ENCODE measurements around the gene DCTN1.
"Not testable (repeated sequence)": the region's sequence is repeated elsewhere in the genome, so short reads cannot be mapped to it uniquely, and the experiment has no call there.

DCTN1 gene

DNA sequence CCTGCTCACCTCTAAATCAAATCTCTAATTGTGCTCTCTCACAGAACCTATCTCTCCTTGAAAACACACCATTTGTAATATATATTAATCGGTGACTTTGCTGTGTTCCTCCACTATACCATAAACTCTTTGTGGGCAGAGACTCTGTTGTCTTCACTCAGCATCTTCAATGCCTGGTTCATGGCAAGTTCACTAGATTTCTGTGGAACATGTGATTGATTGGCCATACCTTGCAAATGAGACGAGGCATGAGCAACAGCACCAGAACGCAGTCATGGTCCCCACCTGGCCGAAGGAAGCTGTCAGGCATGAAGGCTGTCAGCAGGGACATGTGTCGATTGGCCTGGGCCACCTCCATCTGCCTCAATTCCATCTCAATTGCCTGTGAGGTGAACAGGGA lies 11.6 kb downstream of the DCTN1 start:
- FAIRE-seq: no peak

- no peak for FAIRE-seq
Measured at GRCh38 chr2:74367789-74368188, 12.3 kb downstream of the DCTN1 start.

- no peak for FAIRE-seq
Measured at GRCh38 chr2:74366036-74366435, 14.1 kb downstream of the DCTN1 start.

- no peak for FAIRE-seq
Measured at GRCh38 chr2:74364533-74365505, 15.3 kb downstream of the DCTN1 start.

DNA sequence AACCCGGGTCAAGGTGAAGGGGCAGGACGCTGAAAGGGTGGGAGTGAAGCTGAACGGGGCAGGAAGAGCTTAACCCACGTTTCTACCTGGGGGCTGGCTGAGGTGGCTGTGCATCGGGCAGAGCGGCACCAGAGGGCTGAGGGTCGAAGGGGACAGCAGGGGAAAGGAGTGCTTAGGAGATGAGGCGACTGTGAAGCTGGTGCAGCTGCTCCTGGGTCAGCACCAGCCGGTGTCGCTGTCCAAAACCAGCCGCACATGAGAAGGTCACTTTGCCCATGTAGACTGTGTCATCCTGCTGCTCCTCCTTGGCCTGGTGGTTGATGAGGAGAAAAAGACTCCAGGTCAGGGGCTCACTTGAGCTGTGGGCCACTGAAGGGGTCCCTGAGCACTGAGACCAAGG lies 18.8 kb downstream of the DCTN1 start:
- no peak for FAIRE-seq

GRCh38 chr2:74357627-74358026 lies 22.5 kb downstream of the DCTN1 start:
- FAIRE-seq: no peak

GRCh38 chr2:74349889-74350288 lies 30.2 kb downstream of the DCTN1 start:
- FAIRE-seq: no peak

DNA sequence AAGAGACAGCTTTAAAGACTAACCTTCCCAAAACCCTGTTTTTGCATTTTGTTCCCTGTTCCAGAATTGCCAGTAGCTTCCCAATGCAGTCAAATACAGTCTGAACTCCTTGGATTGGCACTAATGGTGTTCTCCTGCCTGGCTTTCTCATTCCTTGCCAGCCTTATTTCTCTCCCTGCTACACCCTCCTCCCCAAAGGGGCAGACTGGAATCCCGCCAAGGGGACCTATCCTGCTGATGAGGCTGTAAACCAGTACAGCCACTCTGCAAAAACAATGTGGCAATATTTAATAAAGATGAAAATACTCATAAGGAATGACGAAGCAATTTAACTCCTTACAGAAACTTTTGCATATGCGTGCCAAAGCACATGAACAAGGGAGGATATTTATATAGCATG lies 32.4 kb downstream of the DCTN1 start:
- FAIRE-seq: no peak

- no peak for FAIRE-seq
Measured at GRCh38 chr2:74347303-74347702, 32.8 kb downstream of the DCTN1 start.

GRCh38 chr2:74345272-74345943 lies 34.7 kb downstream of the DCTN1 start:
- no peak for FAIRE-seq

GRCh38 chr2:74343316-74343715 lies 36.8 kb downstream of the DCTN1 start, which contains the start of gene SLC4A5:
SLC4A5 (minus strand) TSS chr2:74343416; CDS start chr2:74315023, 28,393 bp downstream.
- FAIRE-seq: no peak

DNA sequence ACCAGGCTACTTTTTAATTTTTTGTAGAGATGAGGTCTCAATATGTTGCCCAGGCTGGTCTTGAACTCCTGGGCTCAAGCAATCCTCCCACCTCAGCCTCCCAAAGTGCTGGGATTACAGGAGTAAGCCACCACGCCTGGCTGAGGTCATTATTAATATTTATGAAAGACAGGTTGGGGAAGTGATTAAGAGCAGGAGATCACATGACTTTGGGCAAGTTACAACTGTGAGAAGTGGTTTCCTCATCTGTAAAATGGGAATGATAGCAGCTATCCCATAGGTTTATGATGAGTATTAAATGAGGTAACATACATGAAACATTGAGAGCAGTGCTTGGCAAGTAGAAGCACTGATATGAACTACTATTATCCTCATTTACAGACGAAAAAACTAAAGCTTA lies 43.9 kb downstream of the DCTN1 start:
- FAIRE-seq: not testable (repeated sequence)

DNA sequence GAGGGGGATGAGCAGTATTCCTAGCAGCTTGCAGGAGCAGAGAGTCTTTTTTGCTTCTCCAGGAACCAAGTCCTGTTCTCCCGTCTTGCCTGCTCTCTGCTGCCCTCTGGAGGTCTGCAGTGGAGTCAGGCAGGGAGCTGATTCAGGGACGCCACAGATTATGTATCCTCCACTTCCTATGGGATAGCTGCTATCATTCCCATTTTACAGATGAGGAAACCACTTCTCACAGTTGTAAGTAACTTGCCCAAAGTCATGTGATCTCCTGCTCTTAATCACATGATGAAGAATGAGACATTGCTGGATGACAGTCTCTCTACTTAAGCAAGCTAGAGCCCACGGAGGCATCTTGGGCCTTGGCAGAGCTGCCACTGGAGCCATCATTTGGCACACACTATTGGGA lies 45.2 kb downstream of the DCTN1 start:
- FAIRE-seq: no peak

GRCh38 chr2:74333896-74334586 lies 46.1 kb downstream of the DCTN1 start:
- no peak for FAIRE-seq

- peak; percentile 29 for FAIRE-seq
Measured at GRCh38 chr2:74333175-74333574, 46.9 kb downstream of the DCTN1 start.

DNA sequence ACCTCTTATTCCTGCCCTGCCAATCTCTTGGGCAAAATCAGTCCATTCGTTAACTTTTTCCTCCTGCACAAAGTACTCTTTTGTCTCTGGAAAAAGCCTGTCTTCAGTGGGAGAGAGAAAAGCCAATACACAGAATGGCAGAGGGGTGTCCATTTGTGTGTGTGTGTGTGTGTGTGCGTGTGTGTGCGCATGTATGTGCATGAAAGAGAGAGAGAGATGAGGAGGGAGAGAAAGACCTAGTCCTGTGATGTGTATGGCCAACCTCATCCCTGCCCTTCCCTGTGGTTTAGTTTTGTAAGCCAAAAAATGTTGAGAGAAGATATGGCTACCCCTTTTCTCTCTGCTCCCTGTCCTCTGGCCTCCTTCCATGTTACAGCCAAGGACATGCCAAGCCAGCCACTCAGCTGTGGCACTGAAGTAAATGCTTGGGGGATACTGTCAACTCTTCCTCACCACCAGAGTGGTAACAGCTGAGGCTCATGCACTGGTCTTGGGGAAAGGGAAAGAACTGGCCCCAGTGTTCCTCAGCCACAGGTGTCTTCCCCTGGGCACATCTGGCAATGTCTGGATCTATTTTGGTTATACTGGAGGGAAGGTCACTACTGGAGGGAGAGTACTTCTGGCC lies 47.4 kb downstream of the DCTN1 start:
- no peak for FAIRE-seq

DNA sequence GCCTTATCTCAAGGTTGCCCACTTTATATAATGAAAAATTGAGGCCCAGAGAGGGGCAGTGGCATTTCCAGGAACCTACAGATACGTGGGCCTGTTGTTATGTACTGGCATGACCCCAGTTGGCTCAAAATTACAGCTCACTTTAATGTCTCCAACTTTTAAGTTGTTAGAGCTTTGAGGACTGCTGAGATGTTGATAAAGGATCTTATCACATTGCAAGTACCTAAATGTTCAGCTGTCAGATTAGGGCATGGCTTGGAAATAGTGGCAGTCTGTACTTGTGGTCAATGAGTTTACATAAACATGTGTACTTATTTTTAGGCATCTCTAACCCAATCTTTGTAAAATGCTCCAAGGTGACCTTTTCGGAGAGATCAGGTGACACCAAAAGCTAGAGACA lies 51.5 kb downstream of the DCTN1 start:
- no peak for FAIRE-seq

GRCh38 chr2:74328074-74328473 lies 52.0 kb downstream of the DCTN1 start:
- no peak for FAIRE-seq

DNA sequence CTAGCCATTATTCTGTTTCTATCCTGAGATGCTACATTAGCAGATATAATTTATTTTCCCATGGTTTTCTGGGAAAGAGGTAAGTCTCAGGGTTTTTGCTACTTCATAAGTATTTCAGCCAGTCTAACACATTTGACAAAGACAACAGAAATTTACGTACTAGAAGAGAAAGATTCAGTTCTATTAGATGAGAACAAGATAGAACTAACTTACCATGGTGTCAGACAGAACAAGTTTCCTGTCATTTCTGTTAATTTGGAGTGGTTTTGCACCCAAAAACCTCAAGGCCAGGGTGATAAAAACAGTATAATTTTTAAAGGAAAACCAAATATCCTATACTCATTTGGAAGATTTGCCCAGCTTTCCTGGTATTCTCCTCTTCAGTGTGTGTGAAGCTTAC lies 52.5 kb downstream of the DCTN1 start:
- no peak for FAIRE-seq

- no peak for FAIRE-seq
Measured at GRCh38 chr2:74327199-74327598, 52.9 kb downstream of the DCTN1 start.

DNA sequence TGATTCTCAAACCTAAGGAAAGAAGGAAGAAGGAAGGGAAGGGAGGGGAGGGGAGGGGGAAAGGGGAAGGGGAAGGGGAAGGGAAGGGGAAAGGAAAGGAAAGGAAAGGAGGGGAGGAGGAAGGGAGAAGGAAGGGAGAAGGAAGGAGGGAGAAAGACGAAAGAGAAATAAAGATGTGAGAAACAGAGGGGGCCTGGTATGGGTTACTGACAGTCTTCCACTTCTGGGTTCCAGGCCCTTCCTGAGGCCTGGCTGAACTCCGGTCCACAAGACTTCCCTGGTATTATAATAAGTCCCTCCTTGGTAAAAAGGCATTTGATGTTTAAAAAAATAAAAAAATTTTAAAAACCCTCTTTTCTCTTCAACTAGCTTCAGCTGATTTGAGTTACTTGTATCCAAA lies 54.3 kb downstream of the DCTN1 start:
- no peak for FAIRE-seq

DNA sequence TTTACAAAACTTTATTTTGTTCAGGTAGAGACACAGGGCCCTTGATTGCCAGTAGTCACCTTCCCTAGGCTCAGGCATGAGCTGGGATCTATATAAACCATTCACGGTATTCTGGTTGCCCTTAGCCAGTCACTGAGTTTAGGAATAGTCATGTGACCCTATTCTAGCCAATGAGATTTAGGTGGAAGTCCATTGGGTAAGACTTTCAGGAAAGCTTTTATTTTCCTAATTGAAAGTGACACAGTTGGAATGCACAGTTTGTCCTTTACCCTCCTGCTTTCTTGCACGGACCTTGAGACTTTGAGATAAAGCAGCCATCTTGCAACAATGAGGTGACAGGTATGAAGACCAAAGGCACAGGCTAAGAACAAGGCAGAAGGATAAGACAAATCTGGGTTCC lies 58.4 kb downstream of the DCTN1 start:
- FAIRE-seq: no peak

GRCh38 chr2:74317701-74318100 lies 62.4 kb downstream of the DCTN1 start:
- FAIRE-seq: no peak

Measured in A204.1 (cell line).